ENCODE measurements around the gene SRRM3. TPM values are rescaled to one million over a fixed set of nuclear protein-coding genes. Genes with fewer than 3 reads are reported as not detected.

SRRM3 gene
- total RNA-seq, 1 donor from 2014 or later, result 1.1 TPM

- Histone ChIP-seq H3K36me3 (no peaks in the 10 kb centered on the region), H3K27ac (peak overlapping the region; percentile 94), H3K4me1 (peaks cover 18% of the 10 kb centered on the region), H3K27me3 (no peaks in the 10 kb centered on the region), H3K4me3 (peak overlapping the region; percentile 90), H3K9me3 (no peaks in the 10 kb centered on the region)
- DNase-seq, result peak; percentile 83
- peak; percentile 40 for TF ChIP-seq CTCF (IDR thresholded peaks at IDR 0.05)
- intact Hi-C loops (cut with DNase I), result loop anchor here (10.0 kb wide), 1 partner anchor 144 kb away; no protein-coding TSS in a partner anchor
- peak; percentile 50 for ATAC-seq
These were observed 117.0 kb downstream of the SRRM3 start for GRCh38 chr7:76318488-76319353.

- intact Hi-C loops (cut with DNase I), result no loop called here
- Histone ChIP-seq H3K9me3 (no peaks in the 10 kb centered on the region), H3K27ac (no peak overlapping the region), H3K4me3 (no peak overlapping the region), H3K27me3 (no peaks in the 10 kb centered on the region), H3K36me3 (peaks cover 36% of the 10 kb centered on the region), H3K4me1 (no peaks in the 10 kb centered on the region)
- ATAC-seq, result no peak
- TF ChIP-seq CTCF (IDR thresholded peaks at IDR 0.05), result no peak
- DNase-seq, result no peak
These were observed 123.4 kb downstream of the SRRM3 start for GRCh38 chr7:76325092-76325491.

GRCh38 chr7:76325811-76326210 lies 124.1 kb downstream of the SRRM3 start:
- DNase-seq (no peak), ATAC-seq (no peak)
- TF ChIP-seq CTCF (IDR thresholded peaks at IDR 0.05), result no peak
- no peaks in the 10 kb centered on the region for H3K4me1 ChIP-seq
- intact Hi-C loops (cut with DNase I), result no loop called here
- H3K9me3 ChIP-seq, result no peaks in the 10 kb centered on the region
- H3K27me3 ChIP-seq, result no peaks in the 10 kb centered on the region
- no peak overlapping the region for H3K27ac ChIP-seq
- H3K36me3 ChIP-seq, result peaks cover 36% of the 10 kb centered on the region
- no peak overlapping the region for H3K4me3 ChIP-seq

- Histone ChIP-seq H3K4me1 (peaks cover 3% of the 10 kb centered on the region), H3K27me3 (no peaks in the 10 kb centered on the region), H3K4me3 (no peak overlapping the region), H3K9me3 (no peaks in the 10 kb centered on the region), H3K27ac (no peak overlapping the region), H3K36me3 (peaks cover 36% of the 10 kb centered on the region)
- DNase-seq (no peak), ATAC-seq (no peak)
- TF ChIP-seq CTCF (IDR thresholded peaks at IDR 0.05), result no peak
- intact Hi-C loops (cut with DNase I), result no loop called here
These were observed 125.0 kb downstream of the SRRM3 start for GRCh38 chr7:76326646-76327233.

GRCh38 chr7:76327610-76328009 lies 125.9 kb downstream of the SRRM3 start:
- intact Hi-C loops (cut with DNase I), result no loop called here
- TF ChIP-seq CTCF (IDR thresholded peaks at IDR 0.05), result no peak
- Histone ChIP-seq H3K4me1 (peaks cover 11% of the 10 kb centered on the region), H3K9me3 (no peaks in the 10 kb centered on the region), H3K27ac (no peak overlapping the region), H3K36me3 (peaks cover 36% of the 10 kb centered on the region), H3K27me3 (no peaks in the 10 kb centered on the region), H3K4me3 (no peak overlapping the region)
- ATAC-seq (no peak), DNase-seq (no peak)
